ENCODE results near the gene ROS1.

DNA sequence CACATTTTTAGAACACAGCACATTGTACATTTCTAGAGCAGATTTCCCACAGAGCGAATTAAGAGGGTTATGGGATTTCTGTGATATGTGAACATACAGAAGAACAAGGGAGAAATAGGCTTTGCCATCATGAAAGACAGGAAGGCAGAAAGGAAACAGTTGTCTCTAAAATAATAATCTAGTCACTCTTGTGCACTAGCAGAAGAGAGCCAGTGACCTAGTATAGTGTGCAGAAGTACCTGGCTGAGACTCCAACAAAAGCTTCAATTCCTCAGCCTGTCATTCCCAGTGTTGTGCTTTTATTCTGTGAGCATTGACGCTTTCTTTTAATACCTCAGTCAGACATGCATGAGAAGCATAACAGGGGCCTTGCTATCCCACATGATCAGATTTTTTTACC is 39.0 kb upstream of the ROS1 start:
- no peak for TF ChIP-seq GATA2 (IDR thresholded peaks at IDR 0.05; ENCODE audit: low read depth, low read length)
- no peak for TF ChIP-seq GATA3 (IDR thresholded peaks at IDR 0.05; ENCODE audit: low read depth, low read length)

Measured in SH-SY5Y (cell line).